ENCODE data around the gene ABCB9.
"Not testable (repeated sequence)": the region's sequence is repeated elsewhere in the genome, so short reads cannot be mapped to it uniquely, and the experiment has no call there.

ABCB9 gene

GRCh38 chr12:122965851-122966742 is at the start of gene ABCB9:
TSS of gene ABCB9 (minus strand) at chr12:122966463. CDS start at chr12:122960235, 6,228 bp downstream.
- peak; percentile 95 for DNase-seq

- not testable (repeated sequence) for DNase-seq
These were observed 48.2 kb upstream of the ABCB9 start for GRCh38 chr12:123014473-123014872.

- DNase-seq, result no peak
These were observed 47.2 kb upstream of the ABCB9 start for GRCh38 chr12:123013185-123014095.

GRCh38 chr12:123011701-123012100 is 45.4 kb upstream of the ABCB9 start:
- no peak for DNase-seq

- no peak for DNase-seq
These were observed 44.4 kb upstream of the ABCB9 start for GRCh38 chr12:123010681-123011080.

GRCh38 chr12:123010110-123010509 is 43.8 kb upstream of the ABCB9 start:
- no peak for DNase-seq

- DNase-seq, result no peak
These were observed 40.7 kb upstream of the ABCB9 start for GRCh38 chr12:123006977-123007376.

- DNase-seq, result no peak
These were observed 38.9 kb upstream of the ABCB9 start for GRCh38 chr12:123005081-123005626.

GRCh38 chr12:123004287-123004686 is 38.0 kb upstream of the ABCB9 start:
- DNase-seq, result no peak

- no peak for DNase-seq
These were observed 37.0 kb upstream of the ABCB9 start for GRCh38 chr12:123003257-123003656.

- no peak for DNase-seq
These were observed 35.2 kb upstream of the ABCB9 start for GRCh38 chr12:123001464-123001863.

GRCh38 chr12:123000578-123000977 is 34.3 kb upstream of the ABCB9 start:
- no peak for DNase-seq

- DNase-seq, result no peak
These were observed 33.7 kb upstream of the ABCB9 start for GRCh38 chr12:122999986-123000420.

- DNase-seq, result no peak
These were observed 33.1 kb upstream of the ABCB9 start for GRCh38 chr12:122999196-122999946.

GRCh38 chr12:122998316-122998715 is 32.1 kb upstream of the ABCB9 start:
- DNase-seq, result no peak

GRCh38 chr12:122997343-122998250 is 31.3 kb upstream of the ABCB9 start:
- no peak for DNase-seq

GRCh38 chr12:122996621-122997342 is 30.5 kb upstream of the ABCB9 start:
- DNase-seq, result no peak

- DNase-seq, result no peak
These were observed 29.9 kb upstream of the ABCB9 start for GRCh38 chr12:122996188-122996601.

- no peak for DNase-seq
These were observed 29.4 kb upstream of the ABCB9 start for GRCh38 chr12:122995503-122996187.

Measured in activated effector memory CD4-positive, alpha-beta T cell treated with anti-CD3 and anti-CD28 coated beads, Interleukin-2, amount 50 U/mL, for 16 hours (primary cell).